Medulla oblongata (tissue), 1 donor: Measurements from ENCODE around the gene CCDC149.

Source experiments
- DNase-seq: peaks from one replicate; pipeline ENCODE4 v3.0.0-alpha.2; 2015; ENCODE audit errors: extremely low spot score

CCDC149 gene

GRCh38 chr4:24881508-24882196 is 31.2 kb downstream of the CCDC149 start:
- DNase-seq: no peak

GRCh38 chr4:24880186-24880585 is 32.7 kb downstream of the CCDC149 start:
- no peak for DNase-seq

- DNase-seq: no peak
Observed at GRCh38 chr4:24878636-24879016, 34.2 kb downstream of the CCDC149 start.

- DNase-seq: no peak
Observed at GRCh38 chr4:24877868-24878635, 34.8 kb downstream of the CCDC149 start.

GRCh38 chr4:24876431-24876830 is 36.4 kb downstream of the CCDC149 start:
- no peak for DNase-seq

- DNase-seq: no peak
Observed at GRCh38 chr4:24872720-24873119, 40.1 kb downstream of the CCDC149 start.

- no peak for DNase-seq
Observed at GRCh38 chr4:24871210-24871609, 41.6 kb downstream of the CCDC149 start.

- DNase-seq: no peak
Observed at GRCh38 chr4:24867766-24868296, 45.0 kb downstream of the CCDC149 start.

GRCh38 chr4:24867251-24867650 is 45.6 kb downstream of the CCDC149 start:
- no peak for DNase-seq

- DNase-seq: no peak
Observed at GRCh38 chr4:24865401-24865800, 47.4 kb downstream of the CCDC149 start.

- DNase-seq: no peak
Observed at GRCh38 chr4:24863799-24864198, 49.0 kb downstream of the CCDC149 start.

- no peak for DNase-seq
Observed at GRCh38 chr4:24862073-24862751, 50.6 kb downstream of the CCDC149 start.

- no peak for DNase-seq
Observed at GRCh38 chr4:24858550-24858949, 54.3 kb downstream of the CCDC149 start.

GRCh38 chr4:24858026-24858425 is 54.8 kb downstream of the CCDC149 start:
- no peak for DNase-seq

GRCh38 chr4:24856586-24856985 is 56.3 kb downstream of the CCDC149 start:
- no peak for DNase-seq

- DNase-seq: no peak
Observed at GRCh38 chr4:24855741-24856140, 57.1 kb downstream of the CCDC149 start.

- DNase-seq: peak; percentile 48
Observed at GRCh38 chr4:24853142-24853541, 59.7 kb downstream of the CCDC149 start.

GRCh38 chr4:24850674-24851073 is 62.2 kb downstream of the CCDC149 start:
- DNase-seq: no peak

GRCh38 chr4:24849756-24850155 is 63.1 kb downstream of the CCDC149 start:
- DNase-seq: no peak

- DNase-seq: no peak
Observed at GRCh38 chr4:24849351-24849750, 63.5 kb downstream of the CCDC149 start.

GRCh38 chr4:24846716-24847115 is 66.1 kb downstream of the CCDC149 start:
- DNase-seq: no peak

- no peak for DNase-seq
Observed at GRCh38 chr4:24845902-24846301, 66.9 kb downstream of the CCDC149 start.

GRCh38 chr4:24845132-24845531 is 67.7 kb downstream of the CCDC149 start:
- no peak for DNase-seq
